H4 (cell line): ENCODE results near the gene GGTA1. TPM values are rescaled to one million over a fixed set of nuclear protein-coding genes. Genes with fewer than 3 reads are reported as not detected.
"Not testable (repeated sequence)": the region's sequence is repeated elsewhere in the genome, so short reads cannot be mapped to it uniquely, and the experiment has no call there.

Source experiments
- DNase-seq: peaks from one replicate; pipeline ENCODE4 v3.0.0-alpha.2; 2015; ENCODE audit warnings: low spot score
- total RNA-seq: library from RNA; depleted of rRNA; stranded (reverse); fragments of >200 nt; shearing (Covaris generic); gene quantifications from 2 replicates; pipeline ENCODE4 v1.2.3, GENCODE V29; 2014

GGTA1 gene
- total RNA-seq, 1 experiment from 2014 or later: 0.35 TPM

- not testable (repeated sequence) for DNase-seq
Observed at GRCh38 chr9:121458449-121458848, 41.2 kb downstream of the GGTA1 start.

- no peak for DNase-seq
Observed at GRCh38 chr9:121455527-121456239, 44.0 kb downstream of the GGTA1 start.

GRCh38 chr9:121454972-121455371 lies 44.7 kb downstream of the GGTA1 start:
- no peak for DNase-seq

GRCh38 chr9:121453232-121453892 lies 46.3 kb downstream of the GGTA1 start:
- no peak for DNase-seq

- no peak for DNase-seq
Observed at GRCh38 chr9:121452085-121452484, 47.6 kb downstream of the GGTA1 start.

GRCh38 chr9:121451586-121451985 lies 48.1 kb downstream of the GGTA1 start:
- DNase-seq: no peak

GRCh38 chr9:121450241-121450640 lies 49.4 kb downstream of the GGTA1 start:
- DNase-seq: peak; percentile 15

- DNase-seq: no peak
Observed at GRCh38 chr9:121449786-121450185, 49.9 kb downstream of the GGTA1 start.

GRCh38 chr9:121447321-121447834 lies 52.3 kb downstream of the GGTA1 start:
- DNase-seq: peak; percentile 57

GRCh38 chr9:121445986-121446385 lies 53.7 kb downstream of the GGTA1 start:
- no peak for DNase-seq

GRCh38 chr9:121443981-121444380 lies 55.7 kb downstream of the GGTA1 start:
- no peak for DNase-seq

GRCh38 chr9:121441165-121441564 lies 58.5 kb downstream of the GGTA1 start:
- no peak for DNase-seq

- peak; percentile 41 for DNase-seq
Observed at GRCh38 chr9:121439711-121440664, 59.7 kb downstream of the GGTA1 start.

GRCh38 chr9:121439016-121439415 lies 60.6 kb downstream of the GGTA1 start:
- DNase-seq: no peak

- no peak for DNase-seq
Observed at GRCh38 chr9:121437891-121438290, 61.8 kb downstream of the GGTA1 start.

- DNase-seq: not testable (repeated sequence)
Observed at GRCh38 chr9:121437046-121437445, 62.6 kb downstream of the GGTA1 start.

GRCh38 chr9:121434969-121435368 lies 64.7 kb downstream of the GGTA1 start:
- no peak for DNase-seq

- no peak for DNase-seq
Observed at GRCh38 chr9:121427899-121428298, 71.7 kb downstream of the GGTA1 start.

- DNase-seq: no peak
Observed at GRCh38 chr9:121424024-121424432, 75.6 kb downstream of the GGTA1 start.

GRCh38 chr9:121411993-121412392 lies 87.7 kb downstream of the GGTA1 start:
- DNase-seq: no peak

GRCh38 chr9:121405899-121406298 lies 93.7 kb downstream of the GGTA1 start:
- no peak for DNase-seq
